Psoas muscle (tissue), 8 donors: Measurements from ENCODE around the gene CATSPER3. TPM values are rescaled to one million over a fixed set of nuclear protein-coding genes. Genes with fewer than 3 reads are reported as not detected.

Experiments used
- ATAC-seq, 4 donors: fragments of 200-7000 bp; cut with Tn5 transposase; one replicate each; pipeline ENCODE4 v1.9.1; 2020; ENCODE audit warnings: moderate library complexity in 3 of 4, mild to moderate bottlenecking in 2 of 4
- DNase-seq, 2 donors: peaks; one replicate each; pipeline ENCODE4 v3.0.0-alpha.2; 2020
- H3K27ac ChIP-seq: fragments of 200-600 bp; one replicate; pipeline ENCODE4 v1.8.0; 2022
- H3K27me3 ChIP-seq, 3 donors: fragments of 200-600 bp in 1 of 3; one replicate each; pipeline versions ENCODE4 v1.6.1 to v1.8.0; 2013 to 2022; ENCODE audit warnings: low read length in 2 of 3, mild to moderate bottlenecking in 2 of 3, moderate library complexity in 1 of 3; ENCODE audit not compliant: insufficient read depth in 3 of 3
- H3K36me3 ChIP-seq, 2 donors: fragments of 200-600 bp in 1 of 2; one replicate each; pipeline versions ENCODE4 v1.6.1 to v1.8.0; 2013 to 2022; ENCODE audit warnings: low read depth in 1 of 2, mild to moderate bottlenecking in 1 of 2, moderate library complexity in 1 of 2; ENCODE audit not compliant: insufficient read depth in 1 of 2
- H3K4me1 ChIP-seq: fragments of 200-600 bp; one replicate; pipeline ENCODE4 v1.8.0; 2022
- H3K4me3 ChIP-seq: fragments of 200-600 bp; one replicate; pipeline ENCODE4 v1.8.0; 2022; ENCODE audit warnings: mild to moderate bottlenecking
- H3K9me3 ChIP-seq: fragments of 200-600 bp; one replicate; pipeline ENCODE4 v1.8.0; 2022
- CTCF ChIP-seq: fragments of 200-600 bp; IDR thresholded peaks from one replicate; pipeline ENCODE4 v1.8.0; 2022; ENCODE audit warnings: antibody characterized with exemption
- WGBS, 3 donors: extraction: QIAGEN DNeasy Blood & Tissue Kit; methylation state at CpG; one replicate each; pipeline versions ENCODE4 v1.1.6 to v1.1.7; 2013; 5-methylcytosine and 5-hydroxymethylcytosine counted together
- intact Hi-C, 2 donors: fragments of 100-400 bp; cut with DNase I; formaldehyde crosslinking; loops; one replicate each; pipeline versions ENCODE4 v1.11.0 to v1.14.2; 2022
- polyA plus RNA-seq, 3 donors: library from polyadenylated mRNA; stranded (reverse); fragments of 200-250 nt; gene quantifications; one replicate each; pipeline ENCODE4 v1.2.3, GENCODE V29; 2013
- total RNA-seq, 4 donors: library from RNA; stranded (reverse); fragmentation: NEBNext Ultra II Directional in 2 of 4; extraction: Animal tissue kit (Norgen Biotek cat#: 25700) in 2 of 4; gene quantifications; one replicate each; pipeline versions ENCODE4 v1.2.1 to v1.2.4, GENCODE V29; 2021 to 2023
- donor health status: healthy with polysubstance abuse.
- donor health status: DM: no; HTN: no; CAD: no; lungs with moderate emphysema.
- donor health status: Bipolar disorder and iron deficiency.
- donor health status: healthy.
- donor health status: DM: yes; HTN: yes; CAD: no.
- donor health status: DM: no; HTN: no; CAD: no.
- donor health status: DM: no; HTN: no; CAD: no.
- donor health status: DM: yes; HTN: yes; CAD: no.

CATSPER3 gene
- total and polyA plus RNA-seq, 7 donors = 0.73 to 1.8 (median 1.4) TPM

GRCh38 chr5:135012951-135013391 lies 45.3 kb downstream of the CATSPER3 start:
- H3K27ac ChIP-seq = no peak overlapping the region
- H3K4me3 ChIP-seq = no peak overlapping the region
- intact Hi-C loops = loop anchor here in 1 of 2 donors (10.0 kb wide), 2 partner anchors 182 to 322 kb away; no protein-coding TSS in a partner anchor
- H3K36me3 ChIP-seq = no peaks in the 10 kb centered on the region
- no peaks in the 10 kb centered on the region for H3K27me3 ChIP-seq
- 49 to 65% (median 60%) methylated on average over 5 of the region's 5 CpGs for WGBS, 3 donors
- DNase-seq (no peak), ATAC-seq (peak; percentile 39 to 67 (median 48))
- H3K9me3 ChIP-seq = no peaks in the 10 kb centered on the region
- no peak for TF ChIP-seq CTCF
- no peaks in the 10 kb centered on the region for H3K4me1 ChIP-seq

GRCh38 chr5:135013445-135013844 lies 45.7 kb downstream of the CATSPER3 start:
- Histone ChIP-seq H3K27me3 (no peaks in the 10 kb centered on the region), H3K27ac (no peak overlapping the region), H3K4me1 (no peaks in the 10 kb centered on the region), H3K4me3 (no peak overlapping the region), H3K36me3 (no peaks in the 10 kb centered on the region), H3K9me3 (no peaks in the 10 kb centered on the region)
- intact Hi-C loops = loop anchor here in 1 of 2 donors (10.0 kb wide), 2 partner anchors 181 to 321 kb away; no protein-coding TSS in a partner anchor
- DNase-seq = no peak
- peak in 1 of 4 donors; percentile 31 for ATAC-seq
- 76 to 82% (median 79%) methylated on average over 7 of the region's 7 CpGs for WGBS, 3 donors
- no peak for TF ChIP-seq CTCF

- DNase-seq (no peak), ATAC-seq (peak in 1 of 4 donors; percentile 40)
- no peaks in the 10 kb centered on the region for H3K36me3 ChIP-seq
- H3K4me3 ChIP-seq = no peak overlapping the region
- no peaks in the 10 kb centered on the region for H3K27me3 ChIP-seq
- intact Hi-C loops = loop anchor here in 1 of 2 donors (10.0 kb wide), 2 partner anchors 181 to 321 kb away; no protein-coding TSS in a partner anchor
- H3K9me3 ChIP-seq = no peaks in the 10 kb centered on the region
- H3K4me1 ChIP-seq = no peaks in the 10 kb centered on the region
- WGBS, 3 donors = 43 to 58% (median 56%) methylated on average over 10 of the region's 10 CpGs
- no peak overlapping the region for H3K27ac ChIP-seq
- TF ChIP-seq CTCF = no peak
Observed at GRCh38 chr5:135013947-135014570, 46.4 kb downstream of the CATSPER3 start.

GRCh38 chr5:135015942-135016341 lies 48.2 kb downstream of the CATSPER3 start:
- no peak for TF ChIP-seq CTCF
- ATAC-seq (no peak), DNase-seq (peak in 1 of 2 donors; percentile 8)
- Histone ChIP-seq H3K27ac (no peak overlapping the region), H3K36me3 (no peaks in the 10 kb centered on the region), H3K4me3 (no peak overlapping the region), H3K4me1 (no peaks in the 10 kb centered on the region), H3K9me3 (no peaks in the 10 kb centered on the region), H3K27me3 (no peaks in the 10 kb centered on the region)
- intact Hi-C loops = loop anchor here (5.0 to 10.0 kb wide), 3 partner anchors 176 to 319 kb away; no protein-coding TSS in a partner anchor
- WGBS, 3 donors = 92 to 94% (median 92%) methylated on average over 6 of the region's 6 CpGs
